ENCODE data around the gene RASGEF1C. TPM values are rescaled to one million over a fixed set of nuclear protein-coding genes. Genes with fewer than 3 reads are reported as not detected.

The RASGEF1C gene
- total and polyA plus RNA-seq, 2 of the 13 experiments (the other 11 are each of a cell fraction or from before 2014, with no cell fraction given) = not detected

- 0 out of 2 replicates have a peak, but pooled peaks have one; percentile 2 for TF ChIP-seq RAD21 (CRISPR knock-in tag; IDR thresholded peaks at IDR 0.05)
- 0 out of 2 replicates have a peak, but pooled peaks have one; percentile 84 for TF ChIP-seq ATF2 (CRISPR knock-in tag; IDR thresholded peaks at IDR 0.05)
- peak; percentile 96; the same call in 1 of the 2 replicates for TF ChIP-seq ZNF615 (CRISPR knock-in tag; IDR thresholded peaks at IDR 0.05; ENCODE audit: borderline replicate concordance)
- TF ChIP-seq MYNN (CRISPR knock-in tag; IDR thresholded peaks at IDR 0.05; ENCODE audit: low read depth) = peak; percentile 63; the same call in 1 of the 2 replicates
- TF ChIP-seq MEF2D (CRISPR knock-in tag; IDR thresholded peaks at IDR 0.05) = peak; percentile 93
- no peak for TF ChIP-seq ETV5 (CRISPR knock-in tag; IDR thresholded peaks at IDR 0.05; ENCODE audit: borderline replicate concordance)
- TF ChIP-seq RORA (CRISPR knock-in tag; IDR thresholded peaks at IDR 0.05) = 0 out of 2 replicates have a peak, but pooled peaks have one; percentile 53
- TF ChIP-seq PAWR (CRISPR knock-in tag; IDR thresholded peaks at IDR 0.05; ENCODE audit: borderline replicate concordance) = no peak
- 0 out of 2 replicates have a peak, but pooled peaks have one; percentile 37 for TF ChIP-seq NFIB (CRISPR knock-in tag; IDR thresholded peaks at IDR 0.05; ENCODE audit: borderline replicate concordance)
- no peak for TF ChIP-seq PRPF4 (IDR thresholded peaks at IDR 0.05; ENCODE audit: low read depth, low read length, poor library complexity, severe bottlenecking)
Observed at GRCh38 chr5:180072256-180072548, 136.8 kb downstream of the RASGEF1C start (continued).

- no TSS peak for BruUV-seq (replicated peaks)
- Histone ChIP-seq H3K27me3 (ENCODE audit: control insufficient read depth in 1 of 2, insufficient read depth in 2 of 2, low read length in 2 of 2) (peaks cover 0 to 21% of the 10 kb centered on the region in 2 experiments; a peak in 3 of 5 replicates), H3K27ac (ENCODE audit: extremely low read length, insufficient read depth, low read length) (peak within 1 kb of the TSS; percentile 90), H3K9ac (ENCODE audit: insufficient read depth, low read depth, low read length) (peak within 1 kb of the TSS; percentile 89), H2AFZ (ENCODE audit: low read length) (no peak within 1 kb of the TSS), H4K20me1 (ENCODE audit: insufficient read depth, low read length) (peaks cover 14% of the 10 kb centered on the region; the same call in 1 of the 2 replicates), H3K4me1 (ENCODE audit: insufficient read depth, low read length) (peaks cover 32% of the 10 kb centered on the region), H3K79me2 (ENCODE audit: insufficient read depth, low read length) (peaks cover 33% of the 10 kb centered on the region), H3K4me3 (replicated peaks in 1 of 3; ENCODE audit: insufficient read depth in 1 of 3, low read depth in 2 of 3, low read length in 3 of 3) (peak within 1 kb of the TSS; percentile 71 to 91 (median 85)), H3K4me2 (ENCODE audit: low read depth, low read length) (peak within 1 kb of the TSS; percentile 92), H3K36me3 (replicated peaks in 1 of 2; ENCODE audit: control insufficient read depth in 1 of 2, insufficient read depth in 2 of 2, low read length in 2 of 2) (no peaks in the 10 kb centered on the region), H3K9me3 (ENCODE audit: low read length) (0 out of 2 replicates have a peak, but pooled peaks cover 4% of the 10 kb centered on the region)
- intact Hi-C loops (cut with micrococcal nuclease; ENCODE audit: unreplicated experiment) (loop anchor here (5.0 kb wide), 1 partner anchor 164 kb away; the partner anchor contains the start of gene TBC1D9B), in situ Hi-C loops (cut with HindIII; ENCODE audit: extremely low pct_ligation_motif_present, low pct_unique_long_range_greater_than_20kb) (no loop called here)
- 0% methylated on average over 5 of the region's 113 CpGs for WGBS (ENCODE audit: low lambda C conversion rate)
- ChIA-PET CTCF (ENCODE audit: low intra/inter-chr PET ratio, low total read pairs) (no interaction called here), POLR2A (no interaction called here)
- FAIRE-seq (no peak), ATAC-seq (peak; percentile 84), DNase-seq (ENCODE audit: low spot score) (peak; percentile 80)
- TF ChIP-seq IKZF4 (CRISPR knock-in tag; IDR thresholded peaks at IDR 0.05; ENCODE audit: borderline replicate concordance, low read depth, not compliant biosample characterization) (peak; percentile 98), U2AF2 (IDR thresholded peaks at IDR 0.05; ENCODE audit: low read depth, low read length) (no peak), ZNF549 (CRISPR knock-in tag; IDR thresholded peaks at IDR 0.05) (0 out of 2 replicates have a peak, but pooled peaks have one; percentile 21), EEA1 (CRISPR knock-in tag; IDR thresholded peaks at IDR 0.05; ENCODE audit: borderline replicate concordance) (peak; percentile 93; the same call in 1 of the 2 replicates), KDM5A (IDR thresholded peaks at IDR 0.05; ENCODE audit: borderline replicate concordance, low read length) (peak; percentile 57; the same call in 1 of the 2 replicates), CENPT (CRISPR knock-in tag; IDR thresholded peaks at IDR 0.05; ENCODE audit: low read depth) (peak; percentile 92; the same call in 1 of the 2 replicates), ZNF264 (CRISPR knock-in tag; IDR thresholded peaks at IDR 0.05) (peak; percentile 91; the same call in 1 of the 2 replicates), ZNF556 (CRISPR knock-in tag; IDR thresholded peaks at IDR 0.05; ENCODE audit: borderline replicate concordance) (peak; percentile 62; the same call in 1 of the 2 replicates), ZNF121 (CRISPR knock-in tag; IDR thresholded peaks at IDR 0.05) (peak; percentile 20; the same call in 1 of the 2 replicates), ZNF367 (CRISPR knock-in tag; IDR thresholded peaks at IDR 0.05; ENCODE audit: borderline replicate concordance) (peak; percentile 96; the same call in 1 of the 2 replicates)
Observed at GRCh38 chr5:180071531-180072255, 137.3 kb downstream of the RASGEF1C start, which contains the start of gene RNF130. Gene RNF130, minus strand, starts transcription at chr5:180071759. Its CDS starts 57 bp downstream, at chr5:180071702.
